ENCODE results near the gene HS3ST5.

The HS3ST5 gene

GRCh38 chr6:114342826-114343781, at the start of gene HS3ST5:
TSS of gene HS3ST5 (minus strand) at chr6:114343023. CDS start at chr6:114062845, 280,178 bp downstream.
- no peak for DNase-seq (ENCODE audit: low read depth in 2 of 2)

GRCh38 chr6:114390176-114390575, 47.4 kb upstream of the HS3ST5 start:
- DNase-seq (ENCODE audit: low read depth in 2 of 2) = no peak

- DNase-seq (ENCODE audit: low read depth in 2 of 2) = no peak
Measured at GRCh38 chr6:114389111-114389510, 46.3 kb upstream of the HS3ST5 start.

- DNase-seq (ENCODE audit: low read depth in 2 of 2) = no peak
Measured at GRCh38 chr6:114382406-114382805, 39.6 kb upstream of the HS3ST5 start.

- DNase-seq (ENCODE audit: low read depth in 2 of 2) = no peak
Measured at GRCh38 chr6:114377881-114378280, 35.1 kb upstream of the HS3ST5 start.

- DNase-seq (ENCODE audit: low read depth in 2 of 2) = no peak
Measured at GRCh38 chr6:114376611-114377175, 33.9 kb upstream of the HS3ST5 start.

- no peak for DNase-seq (ENCODE audit: low read depth in 2 of 2)
Measured at GRCh38 chr6:114375541-114376192, 32.8 kb upstream of the HS3ST5 start.

GRCh38 chr6:114367315-114367961, 24.6 kb upstream of the HS3ST5 start:
- DNase-seq (ENCODE audit: low read depth in 2 of 2) = no peak

GRCh38 chr6:114366899-114367298, 24.1 kb upstream of the HS3ST5 start:
- DNase-seq (ENCODE audit: low read depth in 2 of 2) = no peak

- DNase-seq (ENCODE audit: low read depth in 2 of 2) = no peak
Measured at GRCh38 chr6:114364301-114364700, 21.5 kb upstream of the HS3ST5 start.

GRCh38 chr6:114362957-114363356, 20.1 kb upstream of the HS3ST5 start:
- DNase-seq (ENCODE audit: low read depth in 2 of 2) = no peak

- DNase-seq (ENCODE audit: low read depth in 2 of 2) = no peak
Measured at GRCh38 chr6:114362396-114362795, 19.6 kb upstream of the HS3ST5 start.

- no peak for DNase-seq (ENCODE audit: low read depth in 2 of 2)
Measured at GRCh38 chr6:114361036-114361435, 18.2 kb upstream of the HS3ST5 start.

GRCh38 chr6:114355300-114355699, 12.5 kb upstream of the HS3ST5 start:
- DNase-seq (ENCODE audit: low read depth in 2 of 2) = no peak

GRCh38 chr6:114354482-114354881, 11.7 kb upstream of the HS3ST5 start:
- DNase-seq (ENCODE audit: low read depth in 2 of 2) = no peak

GRCh38 chr6:114346451-114346850, 3.6 kb upstream of the HS3ST5 start:
- no peak for DNase-seq (ENCODE audit: low read depth in 2 of 2)

- DNase-seq (ENCODE audit: low read depth in 2 of 2) = no peak
Measured at GRCh38 chr6:114344971-114345275, 2.1 kb upstream of the HS3ST5 start.

- DNase-seq (ENCODE audit: low read depth in 2 of 2) = no peak
Measured at GRCh38 chr6:114344246-114344970, 1.6 kb upstream of the HS3ST5 start.

GRCh38 chr6:114343782-114344144, 940 bp upstream of the HS3ST5 start:
- no peak for DNase-seq (ENCODE audit: low read depth in 2 of 2)

- no peak for DNase-seq (ENCODE audit: low read depth in 2 of 2)
Measured at GRCh38 chr6:114342086-114342825, 567 bp downstream of the HS3ST5 start.

- DNase-seq (ENCODE audit: low read depth in 2 of 2) = no peak
Measured at GRCh38 chr6:114339706-114340105, 3.1 kb downstream of the HS3ST5 start.

Measured in stimulated activated CD8-positive, alpha-beta memory T cell treated with anti-CD3 and anti-CD28 coated beads, Interleukin-7, amount 100 ng/mL, for 4 hours (primary cell).